Vagina (tissue), 2 donors: ENCODE measurements around the gene TMEM59L. TPM values are rescaled to one million over a fixed set of nuclear protein-coding genes. Genes with fewer than 3 reads are reported as not detected.

ENCODE experiments used
- DNase-seq, 2 donors: peaks; one replicate each; pipeline ENCODE4 v3.0.0-alpha.2; 2017; ENCODE audit errors: extremely low spot score in 2 of 2
- H3K27ac ChIP-seq: fragments of 200-600 bp; sonication (generic); one replicate; pipeline ENCODE4 v1.5.1; 2019
- H3K27me3 ChIP-seq: fragments of 200-600 bp; sonication (generic); one replicate; pipeline ENCODE4 v1.5.1; 2019
- H3K36me3 ChIP-seq, 2 donors: fragments of 200-600 bp; sonication (generic); one replicate each; pipeline ENCODE4 v1.5.1; 2017 to 2019
- H3K4me1 ChIP-seq: fragments of 200-600 bp; sonication (generic); one replicate; pipeline ENCODE4 v1.5.1; 2019
- H3K4me3 ChIP-seq, 2 donors: fragments of 200-600 bp; sonication (generic); 1 replicate in 1 of 2; 2 replicates in 1 of 2; pipeline ENCODE4 v1.5.1; 2016 to 2019
- H3K9me3 ChIP-seq: fragments of 200-600 bp; sonication (generic); one replicate; pipeline ENCODE4 v1.5.1; 2019
- POLR2A ChIP-seq, 2 donors: fragments of 450-650 bp; IDR thresholded peaks; one replicate each; pipeline ENCODE4 v1.6.1; 2017; ENCODE audit warnings: antibody characterized with exemption in 2 of 2, mild to moderate bottlenecking in 2 of 2, moderate library complexity in 2 of 2
- POLR2AphosphoS5 ChIP-seq, 2 donors: sonication (generic); formaldehyde crosslinking; IDR thresholded peaks; one replicate each; pipeline ENCODE4 v1.9.0; 2017; ENCODE audit warnings: antibody characterized with exemption in 2 of 2, mild to moderate bottlenecking in 2 of 2, low read depth in 1 of 2; ENCODE audit not compliant: insufficient read depth in 1 of 2
- intact Hi-C: fragments of 100-400 bp; cut with DNase I; formaldehyde crosslinking; loops from one replicate; pipeline ENCODE4 v1.15.1; 2023
- total RNA-seq: library from RNA; depleted of rRNA; stranded (reverse); fragments of >200 nt; gene quantifications from one replicate; pipeline ENCODE4 v1.2.3, GENCODE V29; 2016
- TF ChIP-seq, protein P1 (sequence below), 3 experiments: fragments of 450-650 bp in 2 of 3; fragments of 200-600 bp in 1 of 3; sonication (generic) in 1 of 3; IDR thresholded peaks; one replicate each; pipeline ENCODE4 v1.5.1; 2017 to 2019; ENCODE audit warnings: antibody characterized with exemption in 3 of 3, mild to moderate bottlenecking in 2 of 3, moderate library complexity in 2 of 3

TMEM59L gene
- total RNA-seq, 1 donor from 2014 or later = 4.2 TPM

DNA sequence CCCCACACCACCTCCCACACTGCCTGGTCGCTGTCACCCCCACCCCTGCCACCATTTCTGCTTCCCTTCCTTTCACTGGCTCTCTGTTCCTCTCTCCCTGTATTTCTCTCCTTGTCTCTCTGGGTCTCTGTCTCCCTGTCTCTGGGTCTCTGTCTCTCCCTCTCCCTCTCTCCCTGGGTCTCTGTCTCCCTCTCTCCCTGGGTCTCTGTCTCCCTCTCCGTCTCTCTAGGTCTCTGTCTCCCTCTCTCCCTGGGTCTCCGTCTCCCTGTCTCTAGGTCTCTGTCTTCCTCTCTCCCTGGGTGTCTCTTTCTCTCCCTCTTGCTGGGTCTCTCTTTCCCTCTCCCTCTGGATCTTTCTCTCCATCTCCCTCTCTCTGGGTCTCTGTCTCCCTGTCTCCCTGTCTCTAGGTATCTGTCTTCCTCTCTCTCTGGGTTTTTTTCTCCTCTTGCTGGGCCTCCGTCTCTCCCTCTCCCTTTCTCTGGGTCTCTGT is 45.7 kb downstream of the TMEM59L start:
- H3K27ac ChIP-seq = peak overlapping the region; percentile 90
- DNase-seq = no peak
- no peaks in the 10 kb centered on the region for H3K9me3 ChIP-seq
- H3K36me3 ChIP-seq = no peaks in the 10 kb centered on the region
- H3K27me3 ChIP-seq = no peaks in the 10 kb centered on the region
- intact Hi-C loops = no loop called here
- H3K4me1 ChIP-seq = peaks cover 43% of the 10 kb centered on the region
- H3K4me3 ChIP-seq = no peak overlapping the region
- TF ChIP-seq POLR2A (IDR thresholded peaks at IDR 0.05) (no peak), POLR2AphosphoS5 (IDR thresholded peaks at IDR 0.05; ENCODE audit: insufficient read depth in 1 of 2, low read depth in 1 of 2) (no peak)
- TF ChIP-seq, protein P1, sequence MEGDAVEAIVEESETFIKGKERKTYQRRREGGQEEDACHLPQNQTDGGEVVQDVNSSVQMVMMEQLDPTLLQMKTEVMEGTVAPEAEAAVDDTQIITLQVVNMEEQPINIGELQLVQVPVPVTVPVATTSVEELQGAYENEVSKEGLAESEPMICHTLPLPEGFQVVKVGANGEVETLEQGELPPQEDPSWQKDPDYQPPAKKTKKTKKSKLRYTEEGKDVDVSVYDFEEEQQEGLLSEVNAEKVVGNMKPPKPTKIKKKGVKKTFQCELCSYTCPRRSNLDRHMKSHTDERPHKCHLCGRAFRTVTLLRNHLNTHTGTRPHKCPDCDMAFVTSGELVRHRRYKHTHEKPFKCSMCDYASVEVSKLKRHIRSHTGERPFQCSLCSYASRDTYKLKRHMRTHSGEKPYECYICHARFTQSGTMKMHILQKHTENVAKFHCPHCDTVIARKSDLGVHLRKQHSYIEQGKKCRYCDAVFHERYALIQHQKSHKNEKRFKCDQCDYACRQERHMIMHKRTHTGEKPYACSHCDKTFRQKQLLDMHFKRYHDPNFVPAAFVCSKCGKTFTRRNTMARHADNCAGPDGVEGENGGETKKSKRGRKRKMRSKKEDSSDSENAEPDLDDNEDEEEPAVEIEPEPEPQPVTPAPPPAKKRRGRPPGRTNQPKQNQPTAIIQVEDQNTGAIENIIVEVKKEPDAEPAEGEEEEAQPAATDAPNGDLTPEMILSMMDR (IDR thresholded peaks at IDR 0.05) = no peak

DNA sequence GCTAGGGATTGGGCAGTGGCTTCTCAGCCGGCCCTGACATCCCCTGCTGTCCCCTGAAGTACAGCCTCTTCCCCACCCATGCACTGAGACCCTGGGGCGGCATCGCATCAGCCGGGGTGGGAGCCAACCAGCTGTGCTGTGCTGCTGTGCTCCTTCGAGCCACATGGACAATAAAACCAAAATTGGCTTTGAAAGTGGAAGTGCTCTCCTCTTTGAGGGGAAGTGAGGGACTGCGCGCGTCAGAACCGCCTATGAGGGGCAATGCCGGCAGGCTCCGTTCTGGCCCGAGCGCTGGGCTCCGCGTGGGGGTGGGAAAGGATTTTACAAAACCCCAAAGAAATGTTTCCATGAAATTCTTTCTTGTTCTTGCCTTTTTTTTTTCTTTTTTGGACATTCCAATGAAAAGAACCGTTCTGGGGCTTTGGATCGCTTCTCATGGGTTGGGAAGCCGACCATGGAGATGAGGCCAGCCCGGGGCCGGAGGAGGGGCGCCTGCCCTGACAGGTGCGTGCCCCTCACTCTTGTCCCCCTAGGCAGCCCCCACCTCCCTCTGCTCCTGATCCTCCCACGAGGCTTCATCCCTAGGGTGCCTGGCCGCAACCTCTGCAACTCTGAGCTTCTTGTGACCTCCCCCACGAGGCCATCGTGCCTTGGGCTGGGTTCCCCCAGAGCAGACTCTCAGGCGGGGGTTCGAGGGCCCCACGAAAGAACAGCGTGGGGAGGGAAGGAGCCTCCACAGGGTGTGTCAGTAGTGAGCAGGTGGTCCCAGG is 46.8 kb downstream of the TMEM59L start:
- no peak for DNase-seq
- Histone ChIP-seq H3K4me1 (peaks cover 43% of the 10 kb centered on the region), H3K36me3 (no peaks in the 10 kb centered on the region), H3K9me3 (no peaks in the 10 kb centered on the region), H3K27me3 (no peaks in the 10 kb centered on the region), H3K4me3 (peak overlapping the region in 1 of 2 donors; percentile 6), H3K27ac (peak overlapping the region; percentile 90)
- intact Hi-C loops = no loop called here
- peak; percentile 39 to 81 for TF ChIP-seq POLR2AphosphoS5 (IDR thresholded peaks at IDR 0.05; ENCODE audit: insufficient read depth in 1 of 2, low read depth in 1 of 2)
- TF ChIP-seq, protein P1 (IDR thresholded peaks at IDR 0.05) = no peak
- peak in 1 of 2 donors; percentile 20 for TF ChIP-seq POLR2A (IDR thresholded peaks at IDR 0.05)

DNA sequence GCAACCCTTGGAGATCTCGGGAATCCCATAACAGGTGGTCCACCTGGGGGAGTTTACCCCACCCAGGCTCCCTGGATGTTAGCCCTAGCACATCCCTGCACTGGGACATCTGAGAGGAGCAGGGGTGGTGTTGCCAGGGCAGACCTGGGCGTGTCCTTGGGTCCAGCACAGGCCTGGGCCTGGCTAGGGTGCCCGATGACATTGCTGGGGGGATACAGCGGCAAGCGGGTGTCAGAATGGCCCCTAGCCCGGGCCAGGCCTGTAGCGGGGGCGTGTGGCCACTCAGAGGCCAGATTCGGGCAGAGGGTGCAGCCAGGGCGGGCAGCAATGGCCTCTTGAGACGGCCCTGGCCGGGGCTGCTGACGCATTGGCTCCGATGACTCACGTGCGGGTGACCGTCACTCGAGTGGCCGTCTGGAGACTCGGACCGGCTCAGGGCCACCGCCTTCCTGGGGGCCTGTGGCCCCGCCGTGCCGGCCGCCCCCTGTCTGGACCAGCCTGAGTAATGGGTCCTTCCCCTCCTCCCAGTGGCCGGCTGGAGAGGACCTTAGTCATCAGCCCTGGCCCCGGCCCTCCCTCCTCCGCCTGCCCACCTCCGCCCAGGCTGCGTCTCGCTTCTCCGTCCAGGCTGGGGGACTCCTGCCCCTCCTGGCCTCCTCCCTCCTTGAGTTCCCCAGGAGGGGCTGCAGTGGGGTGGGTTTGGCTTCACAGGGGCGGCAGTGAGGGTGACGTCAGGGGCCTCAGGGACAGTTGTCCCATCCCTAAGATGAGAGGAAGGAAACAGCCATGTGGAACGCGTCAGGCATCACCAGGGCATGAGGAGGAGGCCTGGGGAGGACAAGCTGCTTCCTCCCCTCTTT is 47.6 kb downstream of the TMEM59L start:
- intact Hi-C loops = no loop called here
- TF ChIP-seq POLR2A (IDR thresholded peaks at IDR 0.05) = no peak
- peak in 1 of 2 donors; percentile 71 for TF ChIP-seq POLR2AphosphoS5 (IDR thresholded peaks at IDR 0.05; ENCODE audit: insufficient read depth in 1 of 2, low read depth in 1 of 2)
- Histone ChIP-seq H3K36me3 (no peaks in the 10 kb centered on the region), H3K27me3 (no peaks in the 10 kb centered on the region), H3K27ac (peak overlapping the region; percentile 90), H3K9me3 (no peaks in the 10 kb centered on the region), H3K4me3 (peak overlapping the region; percentile 3 to 8), H3K4me1 (peaks cover 43% of the 10 kb centered on the region)
- no peak for DNase-seq

DNA sequence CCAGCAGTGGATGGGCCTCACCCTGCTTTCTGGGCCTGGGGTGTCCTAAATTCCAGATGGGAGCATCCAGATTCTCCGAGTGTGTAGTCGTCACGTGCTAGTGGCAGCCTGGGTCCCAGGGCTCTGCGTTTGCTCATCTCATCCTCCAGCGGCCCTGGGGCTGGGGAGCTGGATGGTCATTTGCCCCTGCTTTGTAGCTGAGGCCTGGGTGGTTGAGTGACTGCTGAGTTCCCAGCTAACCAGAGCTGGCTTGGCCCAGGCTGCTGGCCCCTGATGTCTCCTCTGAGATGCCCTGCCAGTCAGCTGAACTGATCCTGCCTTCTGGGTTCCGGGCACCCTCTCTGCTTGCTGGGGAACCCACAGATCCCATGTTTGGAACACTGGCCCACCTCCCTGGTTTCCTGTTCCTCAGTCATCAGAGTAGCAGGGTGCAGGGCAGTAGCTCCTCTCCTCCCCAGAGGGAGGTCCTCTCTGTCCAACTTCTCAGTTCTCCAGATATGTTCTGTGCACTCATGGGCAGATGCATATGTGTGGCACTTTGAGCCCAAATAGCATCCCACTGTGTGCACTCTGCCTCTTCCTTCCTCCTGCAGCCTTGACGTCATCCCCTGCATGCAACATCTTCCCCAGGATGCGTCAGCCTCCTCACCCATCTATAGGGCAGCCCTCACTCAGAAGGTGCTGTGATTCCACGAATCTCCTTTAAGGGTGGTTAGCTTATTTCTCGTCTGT is 48.4 kb downstream of the TMEM59L start:
- no peaks in the 10 kb centered on the region for H3K36me3 ChIP-seq
- H3K4me3 ChIP-seq = peak overlapping the region in 1 of 2 donors; percentile 8
- intact Hi-C loops = no loop called here
- TF ChIP-seq, protein P1 (IDR thresholded peaks at IDR 0.05) = no peak
- no peak for TF ChIP-seq POLR2AphosphoS5 (IDR thresholded peaks at IDR 0.05; ENCODE audit: insufficient read depth in 1 of 2, low read depth in 1 of 2)
- TF ChIP-seq POLR2A (IDR thresholded peaks at IDR 0.05) = no peak
- no peaks in the 10 kb centered on the region for H3K27me3 ChIP-seq
- DNase-seq = no peak
- H3K27ac ChIP-seq = peak overlapping the region; percentile 90
- H3K9me3 ChIP-seq = no peaks in the 10 kb centered on the region
- H3K4me1 ChIP-seq = peaks cover 43% of the 10 kb centered on the region
